Body of pancreas (tissue), 4 donors: Measurements from ENCODE around the gene WWOX. TPM values are rescaled to one million over a fixed set of nuclear protein-coding genes. Genes with fewer than 3 reads are reported as not detected.

Experiments used
- ATAC-seq: fragments of 150-250 bp; one replicate; pipeline ENCODE4 v1.9.1; 2016
- DNase-seq, 4 donors: peaks; one replicate each; pipeline ENCODE4 v3.0.0-alpha.2; 2019
- H3K27ac ChIP-seq, 4 donors: fragments of 200-600 bp; sonication (generic); 1 replicate in 3 of 4; 2 replicates in 1 of 4; pipeline versions ENCODE4 v1.5.1 to v1.6.1; 2016 to 2019; ENCODE audit warnings: mild to moderate bottlenecking in 1 of 4, mixed read lengths in 1 of 4, moderate library complexity in 1 of 4
- H3K27me3 ChIP-seq, 2 donors: fragments of 200-600 bp; sonication (generic); one replicate each; pipeline ENCODE4 v1.6.0; 2016; ENCODE audit warnings: mild to moderate bottlenecking in 1 of 2
- H3K36me3 ChIP-seq, 2 donors: fragments of 200-600 bp; sonication (generic); replicated peaks in 1 of 2; 2 replicates each; pipeline ENCODE4 v1.5.1; 2016; ENCODE audit warnings: low read depth in 2 of 2; ENCODE audit not compliant: insufficient read depth in 1 of 2
- H3K4me1 ChIP-seq: fragments of 200-600 bp; sonication (generic); one replicate; pipeline ENCODE4 v1.6.0; 2016
- H3K4me3 ChIP-seq, 2 donors: fragments of 200-600 bp; sonication (generic); 1 replicate in 1 of 2; 2 replicates in 1 of 2; pipeline ENCODE4 v1.5.1; 2016 to 2019
- H3K9me3 ChIP-seq, 3 donors: fragments of 200-600 bp; sonication (generic); 1 replicate in 2 of 3; 2 replicates in 1 of 3; pipeline ENCODE4 v1.5.1; 2016
- CTCF ChIP-seq, 7 experiments: fragments of 450-650 bp in 4 of 7; fragments of 200-600 bp in 3 of 7; sonication (generic) in 3 of 7; IDR thresholded peaks; one replicate each; pipeline ENCODE4 v1.5.1; 2016 to 2019; ENCODE audit warnings: antibody characterized with exemption in 7 of 7
- POLR2A ChIP-seq, 3 donors: fragments of 450-650 bp; IDR thresholded peaks; one replicate each; pipeline ENCODE4 v1.6.1; 2016; ENCODE audit warnings: antibody characterized with exemption in 3 of 3, mild to moderate bottlenecking in 2 of 3
- WGBS, 2 donors: methylation state at CpG; one replicate each; pipeline ENCODE4 v1.1.5; 2017; 5-methylcytosine and 5-hydroxymethylcytosine counted together
- intact Hi-C: fragments of 100-400 bp; cut with DNase I; formaldehyde crosslinking; loops from one replicate; pipeline ENCODE4 v1.15.1; 2023
- total RNA-seq, 2 donors: library from RNA; depleted of rRNA; stranded (reverse); fragments of >200 nt; gene quantifications; one replicate each; pipeline ENCODE4 v1.1.0, GENCODE V29; 2016

WWOX gene
- total RNA-seq, 2 donors from 2014 or later = 52.7 to 67.2 TPM

- no peak for ATAC-seq
- Histone ChIP-seq H3K27me3 (no peaks in the 10 kb centered on the region), H3K9me3 (no peaks in the 10 kb centered on the region), H3K27ac (no peak overlapping the region), H3K36me3 (no peaks in the 10 kb centered on the region), H3K4me1 (no peaks in the 10 kb centered on the region), H3K4me3 (no peak overlapping the region)
- intact Hi-C loops = no loop called here
- no peak for DNase-seq
- no peak for TF ChIP-seq CTCF (IDR thresholded peaks at IDR 0.05)
- TF ChIP-seq POLR2A (IDR thresholded peaks at IDR 0.05) = no peak
- 87 to 92% methylated on average over 3 of the region's 3 CpGs for WGBS, 2 donors
These were observed 1010.8 kb downstream of the WWOX start for GRCh38 chr16:79110242-79110641.

- TF ChIP-seq CTCF (IDR thresholded peaks at IDR 0.05) = no peak
- TF ChIP-seq POLR2A (IDR thresholded peaks at IDR 0.05) = no peak
- H3K27me3 ChIP-seq = no peaks in the 10 kb centered on the region
- no peak overlapping the region for H3K27ac ChIP-seq
These were observed 1011.5 kb downstream of the WWOX start for GRCh38 chr16:79110953-79111352.

GRCh38 chr16:79112462-79112861 is 1013.0 kb downstream of the WWOX start:
- Histone ChIP-seq H3K36me3 (no peaks in the 10 kb centered on the region), H3K27ac (no peak overlapping the region), H3K27me3 (no peaks in the 10 kb centered on the region), H3K9me3 (peaks cover 0 to 5% (median 0%) of the 10 kb centered on the region in 3 donors), H3K4me1 (no peaks in the 10 kb centered on the region), H3K4me3 (no peak overlapping the region)
- ATAC-seq = no peak
- intact Hi-C loops = no loop called here
- DNase-seq = no peak
- 84 to 85% methylated on average over 12 of the region's 12 CpGs for WGBS, 2 donors
- TF ChIP-seq POLR2A (IDR thresholded peaks at IDR 0.05) = no peak
- no peak for TF ChIP-seq CTCF (IDR thresholded peaks at IDR 0.05)

More at GRCh38 chr16:79110953-79111352, 1011.5 kb downstream of the WWOX start:
- H3K4me1 ChIP-seq = no peaks in the 10 kb centered on the region
- ATAC-seq (no peak), DNase-seq (no peak)
- no peaks in the 10 kb centered on the region for H3K36me3 ChIP-seq
- WGBS, 2 donors = 62% methylated on average over 3 of the region's 3 CpGs
- intact Hi-C loops = no loop called here
- no peak overlapping the region for H3K4me3 ChIP-seq
- H3K9me3 ChIP-seq = no peaks in the 10 kb centered on the region

GRCh38 chr16:79113826-79114225 is 1014.4 kb downstream of the WWOX start:
- DNase-seq = no peak
- Histone ChIP-seq H3K27ac (no peak overlapping the region), H3K9me3 (peaks cover 0 to 6% (median 0%) of the 10 kb centered on the region in 3 donors), H3K4me1 (no peaks in the 10 kb centered on the region), H3K27me3 (no peaks in the 10 kb centered on the region), H3K4me3 (no peak overlapping the region), H3K36me3 (no peaks in the 10 kb centered on the region)
- no peak for ATAC-seq
- TF ChIP-seq POLR2A (IDR thresholded peaks at IDR 0.05) (no peak), CTCF (IDR thresholded peaks at IDR 0.05) (no peak)
- intact Hi-C loops = no loop called here
- 67 to 88% methylated on average over 5 of the region's 5 CpGs for WGBS, 2 donors

GRCh38 chr16:79114759-79115158 is 1015.3 kb downstream of the WWOX start:
- no peak overlapping the region for H3K27ac ChIP-seq
- intact Hi-C loops = no loop called here
- peaks cover 0 to 6% (median 0%) of the 10 kb centered on the region in 3 donors for H3K9me3 ChIP-seq
- no peaks in the 10 kb centered on the region for H3K4me1 ChIP-seq
- H3K27me3 ChIP-seq = no peaks in the 10 kb centered on the region
- H3K36me3 ChIP-seq = no peaks in the 10 kb centered on the region
- H3K4me3 ChIP-seq = no peak overlapping the region
- ATAC-seq (no peak), DNase-seq (no peak)
- no peak for TF ChIP-seq CTCF (IDR thresholded peaks at IDR 0.05)
- TF ChIP-seq POLR2A (IDR thresholded peaks at IDR 0.05) = no peak
- 54 to 68% methylated on average over 4 to 8 of the region's 8 CpGs for WGBS, 2 donors
